ENCODE measurements around the gene PDE4A.

- TF ChIP-seq CTCF (IDR thresholded peaks at IDR 0.05) (no peak), POLR2A (IDR thresholded peaks at IDR 0.05) (no peak), POLR2AphosphoS5 (IDR thresholded peaks at IDR 0.05) (no peak)
Observed at GRCh38 chr19:10418235-10418484, 2.2 kb upstream of the PDE4A start.
